ENCODE measurements around the gene APOBEC3H.

DNA sequence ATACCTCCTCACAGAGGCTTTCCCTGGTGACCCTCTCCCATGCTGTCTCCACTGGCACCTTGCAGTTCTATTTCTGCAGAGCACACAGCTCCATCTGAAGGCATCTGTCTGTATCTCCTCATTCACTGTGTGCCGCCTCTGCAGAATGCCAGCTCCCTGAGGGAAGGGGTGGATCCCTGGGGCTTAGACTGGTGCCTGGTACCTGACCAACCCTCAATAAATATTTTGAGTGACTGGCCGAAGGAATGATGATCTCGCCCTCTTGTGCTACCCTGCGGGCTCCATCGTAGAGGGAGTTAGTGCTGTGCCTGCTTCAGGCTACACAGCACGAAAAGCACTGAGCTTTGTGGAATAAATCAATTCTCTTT, 53.8 kb downstream of the APOBEC3H start:
- TF ChIP-seq, protein P1, sequence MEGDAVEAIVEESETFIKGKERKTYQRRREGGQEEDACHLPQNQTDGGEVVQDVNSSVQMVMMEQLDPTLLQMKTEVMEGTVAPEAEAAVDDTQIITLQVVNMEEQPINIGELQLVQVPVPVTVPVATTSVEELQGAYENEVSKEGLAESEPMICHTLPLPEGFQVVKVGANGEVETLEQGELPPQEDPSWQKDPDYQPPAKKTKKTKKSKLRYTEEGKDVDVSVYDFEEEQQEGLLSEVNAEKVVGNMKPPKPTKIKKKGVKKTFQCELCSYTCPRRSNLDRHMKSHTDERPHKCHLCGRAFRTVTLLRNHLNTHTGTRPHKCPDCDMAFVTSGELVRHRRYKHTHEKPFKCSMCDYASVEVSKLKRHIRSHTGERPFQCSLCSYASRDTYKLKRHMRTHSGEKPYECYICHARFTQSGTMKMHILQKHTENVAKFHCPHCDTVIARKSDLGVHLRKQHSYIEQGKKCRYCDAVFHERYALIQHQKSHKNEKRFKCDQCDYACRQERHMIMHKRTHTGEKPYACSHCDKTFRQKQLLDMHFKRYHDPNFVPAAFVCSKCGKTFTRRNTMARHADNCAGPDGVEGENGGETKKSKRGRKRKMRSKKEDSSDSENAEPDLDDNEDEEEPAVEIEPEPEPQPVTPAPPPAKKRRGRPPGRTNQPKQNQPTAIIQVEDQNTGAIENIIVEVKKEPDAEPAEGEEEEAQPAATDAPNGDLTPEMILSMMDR (conservative IDR thresholded peaks at IDR 0.05): no peak
- no peak for TF ChIP-seq EZH2 (IDR thresholded peaks at IDR 0.05; ENCODE audit: low read depth)
